Fibroblast of lung (primary cell): ENCODE measurements around the gene SLMAP. TPM values are rescaled to one million over a fixed set of nuclear protein-coding genes. Genes with fewer than 3 reads are reported as not detected.

Experiments used
- DNase-seq, 2 donors: peaks; one replicate each; pipeline versions ENCODE4 v3.0.0 to v3.0.0-alpha.2; 2010; ENCODE audit warnings: low read depth in 2 of 2
- H2AFZ ChIP-seq: 2 replicates; pipeline ENCODE4 v1.5.1; 2012; ENCODE audit warnings: low read length, control low read depth, inconsistent platforms
- H3K27ac ChIP-seq: 2 replicates; pipeline ENCODE4 v1.5.1; 2011; ENCODE audit warnings: low read length, control low read depth; ENCODE audit not compliant: insufficient read depth
- H3K27me3 ChIP-seq: 2 replicates; pipeline ENCODE4 v1.5.1; 2011; ENCODE audit warnings: mild to moderate bottlenecking, low read length; ENCODE audit not compliant: control insufficient read depth, insufficient read depth
- H3K36me3 ChIP-seq: 2 replicates; pipeline ENCODE4 v1.5.1; 2011; ENCODE audit warnings: low read length; ENCODE audit not compliant: control insufficient read depth, insufficient read depth
- H3K4me1 ChIP-seq: 2 replicates; pipeline ENCODE4 v1.5.1; 2011; ENCODE audit warnings: low read length; ENCODE audit not compliant: control insufficient read depth, insufficient read depth; ENCODE audit errors: extremely low read depth
- H3K4me2 ChIP-seq: 2 replicates; pipeline ENCODE4 v1.5.1; 2011; ENCODE audit warnings: low read length, control low read depth; ENCODE audit not compliant: insufficient read depth; ENCODE audit errors: extremely low read depth
- H3K4me3 ChIP-seq, 4 experiments: fragments of 200-600 bp in 1 of 4; sonication (generic) in 1 of 4; replicated peaks in 1 of 4; 2 replicates each; pipeline ENCODE4 v1.5.1; 2011 to 2016; ENCODE audit warnings: low read length in 4 of 4, low read depth in 3 of 4, mild to moderate bottlenecking in 3 of 4, control low read depth in 2 of 4, inconsistent platforms in 1 of 4, mixed read lengths in 1 of 4; ENCODE audit not compliant: insufficient read depth in 1 of 4; ENCODE audit errors: control extremely low read depth in 1 of 4
- H3K79me2 ChIP-seq: 2 replicates; pipeline ENCODE4 v1.5.1; 2012; ENCODE audit warnings: mild to moderate bottlenecking, low read length, inconsistent platforms; ENCODE audit not compliant: control insufficient read depth, insufficient read depth
- H3K9ac ChIP-seq: 2 replicates; pipeline ENCODE4 v1.5.1; 2011; ENCODE audit warnings: mild to moderate bottlenecking, low read length, control low read depth; ENCODE audit not compliant: insufficient read depth
- H3K9me3 ChIP-seq: 2 replicates; pipeline ENCODE4 v1.5.1; 2012; ENCODE audit warnings: low read depth, low read length; ENCODE audit not compliant: control insufficient read depth, insufficient read depth
- H4K20me1 ChIP-seq: 2 replicates; pipeline ENCODE4 v1.5.1; 2011; ENCODE audit warnings: low read length; ENCODE audit not compliant: control insufficient read depth, insufficient read depth; ENCODE audit errors: extremely low read depth
- CTCF ChIP-seq, 2 donors: IDR thresholded peaks in 1 of 2; conservative IDR thresholded peaks in 1 of 2; 1 replicate in 1 of 2; 2 replicates in 1 of 2; pipeline ENCODE4 v1.5.1; 2011 to 2012; ENCODE audit warnings: low read length in 2 of 2, control low read depth in 1 of 2, inconsistent platforms in 1 of 2, low read depth in 1 of 2, mild to moderate bottlenecking in 1 of 2
- EZH2 ChIP-seq: IDR thresholded peaks from 2 replicates; pipeline ENCODE4 v1.5.1; 2012; ENCODE audit warnings: low read length, control low read depth, mild to moderate bottlenecking; ENCODE audit errors: missing control alignments
- polyA plus RNA-seq, 2 donors: library from polyadenylated mRNA; depleted of rRNA in 1 of 2; stranded (reverse) in 1 of 2; unstranded in 1 of 2; fragments of >200 nt; gene quantifications; 2 replicates each; pipeline ENCODE4 v1.2.1, GENCODE V29; 2011 to 2012; ENCODE audit warnings: missing spikeins in 1 of 2
- total RNA-seq: library from RNA; depleted of rRNA; stranded (reverse); fragments of >200 nt; gene quantifications from 2 replicates; pipeline ENCODE4 v1.2.1, GENCODE V29; 2014

The SLMAP gene
- total and polyA plus RNA-seq, 2 donors (not counting 1 experiment from before 2014, with no cell fraction given) = 35.3 to 55.5 TPM

GRCh38 chr3:57893156-57893555 lies 137.0 kb downstream of the SLMAP start:
- no peak for DNase-seq
- Histone ChIP-seq H3K4me1 (no peaks in the 10 kb centered on the region), H3K4me2 (no peak overlapping the region), H3K27me3 (no peaks in the 10 kb centered on the region), H3K36me3 (no peaks in the 10 kb centered on the region), H4K20me1 (no peaks in the 10 kb centered on the region), H3K9ac (no peak overlapping the region), H3K79me2 (no peaks in the 10 kb centered on the region), H3K4me3 (no peak overlapping the region), H3K27ac (no peak overlapping the region), H3K9me3 (no peaks in the 10 kb centered on the region), H2AFZ (no peak overlapping the region)
- TF ChIP-seq EZH2 = no peak
- no peak for TF ChIP-seq CTCF (conservative IDR thresholded peaks at IDR 0.05 in 1 of 2, IDR thresholded peaks at IDR 0.05 in 1 of 2; ENCODE audit: low read depth in 1 of 2, low read length in 2 of 2)

- no peaks in the 10 kb centered on the region for H3K36me3 ChIP-seq
- H3K9me3 ChIP-seq = no peaks in the 10 kb centered on the region
- TF ChIP-seq CTCF (conservative IDR thresholded peaks at IDR 0.05 in 1 of 2, IDR thresholded peaks at IDR 0.05 in 1 of 2; ENCODE audit: low read depth in 1 of 2, low read length in 2 of 2) (no peak), EZH2 (no peak)
- no peaks in the 10 kb centered on the region for H3K4me1 ChIP-seq
- no peaks in the 10 kb centered on the region for H3K79me2 ChIP-seq
- H3K27ac ChIP-seq = no peak overlapping the region
- H3K9ac ChIP-seq = no peak overlapping the region
- H3K4me2 ChIP-seq = no peak overlapping the region
- no peaks in the 10 kb centered on the region for H4K20me1 ChIP-seq
- no peaks in the 10 kb centered on the region for H3K27me3 ChIP-seq
- no peak overlapping the region for H3K4me3 ChIP-seq
- no peak for DNase-seq
- no peak overlapping the region for H2AFZ ChIP-seq
Measured at GRCh38 chr3:57893668-57894067, 137.6 kb downstream of the SLMAP start.

- Histone ChIP-seq H4K20me1 (no peaks in the 10 kb centered on the region), H3K79me2 (no peaks in the 10 kb centered on the region), H3K9ac (no peak overlapping the region), H3K27ac (no peak overlapping the region), H3K9me3 (no peaks in the 10 kb centered on the region), H2AFZ (no peak overlapping the region), H3K4me1 (no peaks in the 10 kb centered on the region), H3K4me2 (no peak overlapping the region), H3K4me3 (no peak overlapping the region), H3K36me3 (no peaks in the 10 kb centered on the region), H3K27me3 (no peaks in the 10 kb centered on the region)
- TF ChIP-seq EZH2 = no peak
- no peak for TF ChIP-seq CTCF (conservative IDR thresholded peaks at IDR 0.05 in 1 of 2, IDR thresholded peaks at IDR 0.05 in 1 of 2; ENCODE audit: low read depth in 1 of 2, low read length in 2 of 2)
- no peak for DNase-seq
Measured at GRCh38 chr3:57896031-57896430, 139.9 kb downstream of the SLMAP start.
